A549 (cell line): ENCODE data around the gene WBP1L. TPM values are rescaled to one million over a fixed set of nuclear protein-coding genes. Genes with fewer than 3 reads are reported as not detected.

Experiments used
- ATAC-seq, 2 experiments: fragments of 200-7000 bp in 1 of 2; fragments of >200 bp in 1 of 2; cut with Nextera tagmentation in 1 of 2; cut with Tn5 transposase in 1 of 2; 3 replicates each; pipeline versions ENCODE4 v1.8.0 to v1.9.1; 2018 to 2020; ENCODE audit warnings: mild to moderate bottlenecking in 1 of 2, moderate library complexity in 1 of 2
- CTCF ChIA-PET: fragments of 300-600 bp; sonication (Branson Sonifier 250); formaldehyde crosslinking; extraction: SDS; loops from one replicate; lab custom pipeline; 2021; ENCODE audit warnings: antibody characterized with exemption, inconsistent platforms; lab: Yijun Ruan, JAX
- POLR2A ChIA-PET: fragments of 350-600 bp; formaldehyde crosslinking; extraction: SDS; loops from one replicate; lab custom pipeline; 2021; ENCODE audit warnings: antibody characterized with exemption, inconsistent platforms; lab: Yijun Ruan, JAX
- DNase-seq, 2 experiments: peaks; one replicate each; pipeline versions ENCODE4 v3.0.0 to v3.0.0-alpha.2; 2011 to 2016; ENCODE audit warnings: low read depth in 1 of 2, low spot score in 1 of 2
- FAIRE-seq: peaks from 2 replicates; lab custom pipeline; 2011; peaks lifted over from hg19 to GRCh38; lab: Jason Lieb, UNC
- H3K27ac ChIP-seq, 2 experiments: fragments of >200 bp; sonication (Bioruptor Twin); formaldehyde crosslinking; 3 replicates each; pipeline ENCODE4 v1.5.1; 2016 to 2017
- H3K4me1 ChIP-seq: fragments of >200 bp; sonication (Bioruptor Twin); formaldehyde crosslinking; 3 replicates; pipeline ENCODE4 v1.6.1; 2016
- H3K4me2 ChIP-seq: fragments of >200 bp; sonication (Bioruptor Twin); formaldehyde crosslinking; 3 replicates; pipeline ENCODE4 v1.6.1; 2016
- H3K4me3 ChIP-seq: fragments of >200 bp; sonication (Bioruptor Twin); formaldehyde crosslinking; 3 replicates; pipeline ENCODE4 v1.5.1; 2016
- H3K9me3 ChIP-seq: fragments of >200 bp; sonication (Bioruptor Twin); formaldehyde crosslinking; 3 replicates; pipeline ENCODE4 v1.6.1; 2016
- BCL3 ChIP-seq: fragments of >200 bp; sonication (Bioruptor Twin); formaldehyde crosslinking; IDR thresholded peaks from 3 replicates; pipeline ENCODE4 v1.6.1; 2016
- BHLHE40 ChIP-seq: IDR thresholded peaks from 2 replicates; pipeline ENCODE4 v1.6.1; 2012; ENCODE audit warnings: low read depth, low read length, inconsistent platforms
- CBX2 ChIP-seq: fragments of 200-600 bp; sonication (generic); IDR thresholded peaks from 2 replicates; pipeline ENCODE4 v1.6.1; 2016; ENCODE audit warnings: low read depth, mild to moderate bottlenecking, borderline replicate concordance
- CBX8 ChIP-seq: fragments of 200-600 bp; sonication (generic); IDR thresholded peaks from 2 replicates; pipeline ENCODE4 v1.6.1; 2016
- CTCF ChIP-seq: fragments of >200 bp; sonication (Bioruptor Twin); formaldehyde crosslinking; IDR thresholded peaks from 3 replicates; pipeline ENCODE4 v1.5.1; 2016
- EHF ChIP-seq: fragments of 250-450 bp; sonication (Bioruptor Pico); IDR thresholded peaks from 2 replicates; pipeline ENCODE4 v1.5.0; 2020; ENCODE audit warnings: mild to moderate bottlenecking
- EHMT2 ChIP-seq: fragments of 200-600 bp; sonication (generic); IDR thresholded peaks from 2 replicates; pipeline ENCODE4 v1.6.1; 2016; ENCODE audit warnings: antibody characterized with exemption, low read depth, mild to moderate bottlenecking, moderate library complexity
- ELK1 ChIP-seq: fragments of 150-350 bp; IDR thresholded peaks from 2 replicates; pipeline ENCODE4 v1.6.1; 2014; ENCODE audit warnings: low read depth, mild to moderate bottlenecking, low read length
- EP300 ChIP-seq, 2 experiments: fragments of >200 bp; sonication (Bioruptor Twin); formaldehyde crosslinking; IDR thresholded peaks; 2 replicates in 1 of 2; 3 replicates in 1 of 2; pipeline ENCODE4 v1.6.1; 2016 to 2017
- ESRRA ChIP-seq: fragments of 150-350 bp; IDR thresholded peaks from 2 replicates; pipeline ENCODE4 v1.6.1; 2014; ENCODE audit warnings: mild to moderate bottlenecking, low read length, borderline replicate concordance
- FOSB ChIP-seq: fragments of 250-450 bp; sonication (Bioruptor Pico); IDR thresholded peaks from 2 replicates; pipeline ENCODE4 v1.5.0; 2020; ENCODE audit warnings: mild to moderate bottlenecking, moderate library complexity
- FOSL2 ChIP-seq, 2 experiments: fragments of 450-650 bp in 1 of 2; fragments of >200 bp in 1 of 2; sonication (Bioruptor Twin) in 1 of 2; formaldehyde crosslinking; IDR thresholded peaks; 2 replicates each; pipeline versions ENCODE4 v1.5.0 to v1.6.1; 2016 to 2020; ENCODE audit warnings: mild to moderate bottlenecking in 1 of 2, moderate library complexity in 1 of 2
- FOXS1 ChIP-seq: fragments of 250-450 bp; sonication (Bioruptor Pico); IDR thresholded peaks from 2 replicates; pipeline ENCODE4 v1.5.0; 2020; ENCODE audit warnings: mild to moderate bottlenecking, moderate library complexity
- GATA3 ChIP-seq: IDR thresholded peaks from 2 replicates; pipeline ENCODE4 v1.6.1; 2012; ENCODE audit warnings: borderline replicate concordance
- HOXA7 ChIP-seq: fragments of 250-450 bp; sonication (Bioruptor Pico); IDR thresholded peaks from 2 replicates; pipeline ENCODE4 v1.5.0; 2020; ENCODE audit warnings: mild to moderate bottlenecking, moderate library complexity
- KDM1A ChIP-seq: fragments of 200-600 bp; sonication (generic); IDR thresholded peaks from 2 replicates; pipeline ENCODE4 v1.6.1; 2016; ENCODE audit warnings: low read depth, mild to moderate bottlenecking
- MAZ ChIP-seq: fragments of 150-350 bp; IDR thresholded peaks from 2 replicates; pipeline ENCODE4 v1.6.1; 2014; ENCODE audit warnings: antibody characterized with exemption, low read depth, low read length, borderline replicate concordance
- NPAS2 ChIP-seq: fragments of 250-450 bp; sonication (Bioruptor Pico); IDR thresholded peaks from 2 replicates; pipeline ENCODE4 v1.8.0; 2022; ENCODE audit warnings: mild to moderate bottlenecking, moderate library complexity, borderline replicate concordance
- NR3C1 ChIP-seq: fragments of >200 bp; sonication (Bioruptor Twin); formaldehyde crosslinking; IDR thresholded peaks from 3 replicates; pipeline ENCODE4 v1.6.1; 2017
- RFX5 ChIP-seq: fragments of 450-650 bp; IDR thresholded peaks from 2 replicates; pipeline ENCODE4 v1.7.1; 2014; ENCODE audit warnings: antibody characterized with exemption, mild to moderate bottlenecking, moderate library complexity
- RNF2 ChIP-seq: fragments of 200-600 bp; sonication (generic); IDR thresholded peaks from 2 replicates; pipeline ENCODE4 v1.6.1; 2016; ENCODE audit warnings: low read depth, mild to moderate bottlenecking, antibody characterized with exemption, moderate library complexity, borderline replicate concordance
- SMC3 ChIP-seq: fragments of >200 bp; sonication (Bioruptor Twin); formaldehyde crosslinking; IDR thresholded peaks from 3 replicates; pipeline ENCODE4 v1.6.1; 2018; ENCODE audit warnings: inconsistent platforms
- TFCP2L1 ChIP-seq: fragments of 250-450 bp; sonication (Bioruptor Pico); IDR thresholded peaks from 2 replicates; pipeline ENCODE4 v1.5.0; 2021; ENCODE audit warnings: mild to moderate bottlenecking
- TP53 ChIP-seq: fragments of 250-450 bp; sonication (Bioruptor Pico); IDR thresholded peaks from 2 replicates; pipeline ENCODE4 v1.5.0; 2021; ENCODE audit warnings: mild to moderate bottlenecking, moderate library complexity
- USF2 ChIP-seq: fragments of 450-650 bp; IDR thresholded peaks from 2 replicates; pipeline ENCODE4 v1.6.1; 2014; ENCODE audit warnings: antibody characterized with exemption
- ZC3H11A ChIP-seq: fragments of 450-650 bp; IDR thresholded peaks from 2 replicates; pipeline ENCODE4 v1.6.1; 2014; ENCODE audit warnings: antibody characterized with exemption, mild to moderate bottlenecking
- ZFP36 ChIP-seq: fragments of 450-650 bp; IDR thresholded peaks from 2 replicates; pipeline ENCODE4 v1.6.1; 2014; ENCODE audit warnings: borderline replicate concordance; ENCODE audit not compliant: partially characterized antibody
- ZNF302 ChIP-seq: fragments of 250-450 bp; sonication (Bioruptor Pico); IDR thresholded peaks from 2 replicates; pipeline ENCODE4 v1.9.0; 2021; ENCODE audit warnings: inconsistent platforms, mild to moderate bottlenecking, moderate library complexity
- ZSCAN20 ChIP-seq: fragments of 250-450 bp; sonication (Bioruptor Pico); IDR thresholded peaks from 2 replicates; pipeline ENCODE4 v1.8.0; 2022; ENCODE audit warnings: mild to moderate bottlenecking, moderate library complexity
- WGBS: methylation state at CpG from one replicate; pipeline ENCODE4 v1.1.6; 2017; ENCODE audit errors: missing lambda C conversion rate; 5-methylcytosine and 5-hydroxymethylcytosine counted together
- polyA plus RNA-seq, 4 experiments: library from polyadenylated mRNA; depleted of rRNA in 3 of 4; stranded (reverse); fragments of >200 nt; fragmentation: RNase III in 1 of 4; extraction: RNeasy Plus Mini Kit Qiagen cat#74134 plus additional on column Dnase treatment in 1 of 4; gene quantifications; 2 replicates in 3 of 4; 3 replicates in 1 of 4; pipeline ENCODE4 v1.2.3, GENCODE V29; 2011 to 2017

WBP1L gene
- polyA plus RNA-seq, 2 of the 4 experiments (the other 2 are of a cell fraction) = 19.8 to 23.5 TPM

- FAIRE-seq (no peak), DNase-seq (no peak), ATAC-seq (no peak)
- no peaks in the 10 kb centered on the region for H3K9me3 ChIP-seq
- H3K4me3 ChIP-seq = no peak overlapping the region
- no peak overlapping the region for H3K4me2 ChIP-seq
- POLR2A ChIA-PET = no interaction called here
- H3K27ac ChIP-seq = no peak overlapping the region
- CTCF ChIA-PET = no interaction called here
- 81% methylated on average over 8 of the region's 8 CpGs for WGBS
- TF ChIP-seq EHF (no peak), ZNF302 (no peak), CBX8 (no peak), SMC3 (no peak), NPAS2 (no peak), ZFP36 (no peak), TP53 (CRISPR knock-in tag) (no peak), EHMT2 (no peak)
- H3K4me1 ChIP-seq = 0 out of 3 replicates have a peak, but pooled peaks cover 3% of the 10 kb centered on the region
These were observed 56.1 kb downstream of the WBP1L start for GRCh38 chr10:102799691-102800471.

GRCh38 chr10:102800611-102801335 lies 57.0 kb downstream of the WBP1L start:
- H3K4me3 ChIP-seq = no peak overlapping the region
- ATAC-seq = no peak
- no peak overlapping the region for H3K27ac ChIP-seq
- H3K9me3 ChIP-seq = no peaks in the 10 kb centered on the region
- WGBS = 86% methylated on average over 10 of the region's 10 CpGs
- H3K4me2 ChIP-seq = no peak overlapping the region
- no peak for FAIRE-seq
- TF ChIP-seq FOSB (CRISPR knock-in tag) (no peak), ELK1 (no peak), KDM1A (no peak), BHLHE40 (no peak), CBX8 (no peak), USF2 (no peak), CBX2 (no peak), FOXS1 (no peak), TP53 (CRISPR knock-in tag) (no peak), ZNF302 (no peak), TFCP2L1 (CRISPR knock-in tag) (no peak), NR3C1 (no peak), ZFP36 (no peak), RNF2 (no peak)
- 0 out of 3 replicates have a peak, but pooled peaks cover 3% of the 10 kb centered on the region for H3K4me1 ChIP-seq
- ChIA-PET POLR2A (no interaction called here), CTCF (no interaction called here)
- DNase-seq = no peak

- Histone ChIP-seq H3K4me2 (no peak overlapping the region), H3K4me1 (0 out of 3 replicates have a peak, but pooled peaks cover 3% of the 10 kb centered on the region), H3K9me3 (no peaks in the 10 kb centered on the region), H3K27ac (0 out of 6 replicates have a peak overlapping the region, but pooled peaks of 1 of the 2 experiments have one; percentile 7), H3K4me3 (no peak overlapping the region)
- no peak for FAIRE-seq
- no peak for TF ChIP-seq ZSCAN20
- no peak for TF ChIP-seq MAZ
- TF ChIP-seq ESRRA = no peak
- no peak for TF ChIP-seq CTCF
- no peak for TF ChIP-seq FOSL2 (IDR thresholded peaks at IDR 0.05)
- TF ChIP-seq FOSL2 (CRISPR knock-in tag; IDR thresholded peaks at IDR 0.05) = no peak
- TF ChIP-seq GATA3 = no peak
- no peak for TF ChIP-seq EP300 (IDR thresholded peaks at IDR 0.05)
- no peak for TF ChIP-seq BCL3
- no peak for TF ChIP-seq RNF2
- no peak for TF ChIP-seq HOXA7 (CRISPR knock-in tag)
- TF ChIP-seq RFX5 = no peak
- no peak for TF ChIP-seq ZC3H11A
- 59% methylated on average over 2 of the region's 2 CpGs for WGBS
- CTCF ChIA-PET = interaction anchor here (0.5 kb wide), 1 partner anchor 178 kb away, joined by 3 read pairs; no protein-coding TSS in a partner anchor
- POLR2A ChIA-PET = no interaction called here
- DNase-seq = no peak
- no peak for ATAC-seq
These were observed 57.7 kb downstream of the WBP1L start for GRCh38 chr10:102801496-102801895.
